GM21737 (cell line): ENCODE data around the gene UCP1.
"Not testable (repeated sequence)": the region's sequence is repeated elsewhere in the genome, so short reads cannot be mapped to it uniquely, and the experiment has no call there.

Source experiments
- ATAC-seq: cut with Tn5 transposase; IDR thresholded peaks from one replicate; pipeline ENCODE4 v1.9.1; 2021; ENCODE audit warnings: mild to moderate bottlenecking, moderate library complexity; ENCODE audit not compliant: unreplicated experiment

The UCP1 gene

GRCh38 chr4:140556372-140557085 is 12.2 kb downstream of the UCP1 start:
- peak; percentile 100 for ATAC-seq

- ATAC-seq = no peak
Measured at GRCh38 chr4:140533951-140534480, 34.7 kb downstream of the UCP1 start.

DNA sequence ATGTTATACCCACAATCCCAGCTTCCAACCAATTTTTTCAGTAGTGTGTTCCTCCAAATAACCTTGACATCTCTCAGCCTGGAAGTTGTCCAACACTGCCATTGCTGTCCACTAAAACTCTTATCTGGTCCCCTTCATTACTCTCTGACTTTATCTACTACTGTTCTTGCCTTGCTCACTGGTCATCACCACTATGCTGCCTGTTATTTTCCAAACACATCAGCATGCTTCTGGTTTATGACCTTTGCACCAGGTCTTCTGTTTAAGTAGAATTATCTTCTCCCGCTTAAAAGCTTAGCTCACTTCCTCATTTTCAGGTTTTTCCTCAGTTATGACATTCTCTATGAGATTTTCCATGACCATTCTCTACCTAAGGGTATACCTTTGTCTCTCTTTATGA is 39.3 kb downstream of the UCP1 start:
- no peak for ATAC-seq

GRCh38 chr4:140523857-140524742 is 44.7 kb downstream of the UCP1 start, which contains the start of gene ELMOD2:
TSS of gene ELMOD2 (plus strand) at chr4:140524168. CDS start at chr4:140525429, 1,261 bp downstream.
- ATAC-seq = peak; percentile 100

DNA sequence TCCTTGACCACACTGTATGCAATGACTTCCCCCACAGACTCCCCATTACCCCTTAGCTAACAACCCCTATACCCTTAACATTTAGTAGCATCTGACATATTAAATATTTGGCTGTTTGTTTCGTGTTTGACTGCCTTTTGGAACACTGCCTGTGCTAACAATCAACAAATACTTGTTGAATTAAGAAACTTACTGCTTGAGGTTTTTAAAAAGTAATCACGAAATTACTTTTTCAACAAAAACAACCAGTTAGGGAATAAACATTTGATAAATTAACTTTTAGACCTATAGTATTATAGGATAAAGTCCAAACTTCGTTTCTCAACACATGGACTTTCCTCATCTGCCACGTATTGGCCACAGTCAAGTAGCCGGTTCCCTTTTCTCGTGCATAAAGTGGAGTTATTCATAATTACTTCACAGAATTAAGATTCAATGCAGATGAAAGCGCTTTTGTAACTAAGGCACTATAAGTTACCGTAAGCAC is 45.3 kb downstream of the UCP1 start:
- ATAC-seq = peak; percentile 2

GRCh38 chr4:140515423-140515822 is 53.3 kb downstream of the UCP1 start:
- ATAC-seq = no peak

- not testable (repeated sequence) for ATAC-seq
Measured at GRCh38 chr4:140513765-140514164, 55.0 kb downstream of the UCP1 start.
